PC-3 (cell line): ENCODE data around the gene NPHP1. TPM values are rescaled to one million over a fixed set of nuclear protein-coding genes. Genes with fewer than 3 reads are reported as not detected.

Experiments used
- ATAC-seq: fragments of 200-7000 bp; cut with Tn5 transposase; 2 replicates; pipeline ENCODE4 v1.9.1; 2020; ENCODE audit warnings: mild to moderate bottlenecking, moderate library complexity
- BruUV-seq: library from RNA; stranded (reverse); fragments of 400-500 nt; replicated peaks from 2 replicates; lab custom pipeline; 2021; lab: Mats Ljungman, UMichigan
- CTCF ChIA-PET: fragments of 300-600 bp; sonication (Branson Sonifier 250); formaldehyde crosslinking; loops from one replicate; lab custom pipeline; 2022; ENCODE audit warnings: antibody characterized with exemption; lab: Charles Lee
- POLR2A ChIA-PET: fragments of 300-600 bp; sonication (Branson Sonifier 250); formaldehyde crosslinking; loops from one replicate; lab custom pipeline; 2022; ENCODE audit warnings: antibody characterized with exemption; ENCODE audit not compliant: unreplicated experiment; lab: Charles Lee
- DNase-seq: peaks from one replicate; pipeline ENCODE4 v3.0.0-alpha.2; 2015
- H2AFZ ChIP-seq: fragments of 300-600 bp; sonication (generic); 2 replicates; pipeline ENCODE4 v1.6.0; 2016; ENCODE audit warnings: antibody characterized with exemption, low read length
- H3F3A ChIP-seq: fragments of 300-600 bp; sonication (generic); one replicate; pipeline ENCODE4 v1.6.0; 2017; ENCODE audit warnings: antibody characterized with exemption, low read length, control low read depth, mild to moderate bottlenecking; ENCODE audit not compliant: unreplicated experiment
- H3K27ac ChIP-seq: fragments of 300-600 bp; sonication (generic); 2 replicates; pipeline ENCODE4 v1.5.1; 2016; ENCODE audit warnings: mild to moderate bottlenecking, low read length
- H3K27me3 ChIP-seq: fragments of 300-600 bp; sonication (generic); 2 replicates; pipeline ENCODE4 v1.6.1; 2016; ENCODE audit warnings: low read length, mixed read lengths
- H3K36me3 ChIP-seq: fragments of 300-600 bp; sonication (generic); 2 replicates; pipeline ENCODE4 v1.6.1; 2016; ENCODE audit warnings: low read depth, mixed run types, low read length, mixed read lengths
- H3K4me1 ChIP-seq: fragments of 300-600 bp; sonication (generic); 2 replicates; pipeline ENCODE4 v1.5.1; 2016; ENCODE audit warnings: low read length; ENCODE audit not compliant: insufficient read depth
- H3K4me2 ChIP-seq: fragments of 300-600 bp; sonication (generic); 2 replicates; pipeline ENCODE4 v1.6.0; 2016; ENCODE audit warnings: low read length
- H3K4me3 ChIP-seq: fragments of 300-600 bp; sonication (generic); 2 replicates; pipeline ENCODE4 v1.5.1; 2016; ENCODE audit warnings: mild to moderate bottlenecking, low read length, mixed read lengths
- H3K79me2 ChIP-seq: fragments of 300-600 bp; sonication (generic); 2 replicates; pipeline ENCODE4 v1.6.1; 2017; ENCODE audit warnings: low read length, mixed read lengths
- H3K9ac ChIP-seq: fragments of 300-600 bp; sonication (generic); 2 replicates; pipeline ENCODE4 v1.6.0; 2016; ENCODE audit warnings: mild to moderate bottlenecking, low read length
- H3K9me2 ChIP-seq: fragments of 300-600 bp; sonication (generic); replicated peaks from 2 replicates; pipeline ENCODE4 v1.6.1; 2016; ENCODE audit warnings: mixed run types, low read length, mixed read lengths
- H3K9me3 ChIP-seq: fragments of 300-600 bp; sonication (generic); 2 replicates; pipeline ENCODE4 v1.6.1; 2016; ENCODE audit warnings: low read length, mixed read lengths
- H4K20me1 ChIP-seq: fragments of 300-600 bp; sonication (generic); 2 replicates; pipeline ENCODE4 v1.6.1; 2016; ENCODE audit warnings: low read length, mixed read lengths
- EZH2 ChIP-seq: fragments of 300-600 bp; sonication (generic); IDR thresholded peaks from one replicate; pipeline ENCODE4 v1.6.1; 2017; ENCODE audit warnings: antibody characterized with exemption, mild to moderate bottlenecking, low read length; ENCODE audit not compliant: unreplicated experiment
- EZH2phosphoT487 ChIP-seq: fragments of 300-600 bp; sonication (generic); IDR thresholded peaks from 2 replicates; pipeline ENCODE4 v1.6.1; 2018; ENCODE audit warnings: mild to moderate bottlenecking, antibody characterized with exemption, low read length, borderline replicate concordance
- intact Hi-C: fragments of 100-400 bp; cut with micrococcal nuclease; formaldehyde crosslinking; loops from 2 replicates; pipeline ENCODE4 v1.9.0; 2023
- total RNA-seq: library from RNA; depleted of rRNA; stranded (reverse); fragments of >200 nt; gene quantifications from 2 replicates; pipeline ENCODE4 v1.2.3, GENCODE V29; 2014
- TF ChIP-seq, protein P1 (sequence below): fragments of 300-600 bp; sonication (generic); conservative IDR thresholded peaks from 2 replicates; pipeline ENCODE4 v1.5.1; 2017; ENCODE audit warnings: antibody characterized with exemption, low read depth, mild to moderate bottlenecking, low read length

Gene NPHP1
- total RNA-seq, 1 experiment from 2014 or later: 4.2 TPM

DNA sequence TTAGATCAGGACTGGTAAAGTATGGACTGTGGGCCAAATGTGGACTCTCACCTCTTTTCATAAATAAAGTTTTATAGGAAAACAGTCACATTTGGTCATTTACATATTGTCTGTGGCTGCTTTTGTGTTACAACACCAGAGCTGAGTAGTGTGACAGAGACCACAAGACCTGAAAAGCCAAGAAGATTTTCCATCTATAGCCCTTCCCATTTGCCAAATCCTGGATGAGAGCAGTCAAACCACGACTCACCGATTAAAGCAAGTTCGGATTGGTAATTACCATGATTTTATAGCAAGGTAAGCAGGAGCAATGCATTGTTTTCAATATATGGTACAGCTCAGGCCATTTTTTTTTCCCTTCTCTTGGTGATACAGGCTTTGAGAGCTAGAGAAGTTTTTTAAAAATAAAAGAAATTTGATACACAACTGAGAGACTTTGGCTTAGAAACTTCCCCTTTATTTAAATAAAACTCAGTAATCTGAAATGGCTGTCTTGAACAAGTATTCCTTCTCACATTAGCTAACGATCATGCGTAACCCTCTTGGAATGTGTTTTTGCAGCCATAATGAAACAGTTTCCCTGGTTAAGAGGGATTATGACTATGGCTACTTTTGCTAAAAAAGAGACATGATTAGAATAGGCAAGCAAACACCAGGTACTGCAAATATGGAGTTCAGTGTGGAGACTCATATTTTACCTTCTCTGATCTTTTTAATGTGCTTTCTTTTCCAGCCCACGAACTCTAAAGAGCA lies 79.7 kb downstream of the NPHP1 start:
- Histone ChIP-seq H3K36me3 (no peaks in the 10 kb centered on the region), H3K4me1 (no peaks in the 10 kb centered on the region; the same call in 1 of the 2 replicates), H3K27me3 (no peaks in the 10 kb centered on the region), H2AFZ (no peak overlapping the region), H3K79me2 (no peaks in the 10 kb centered on the region), H3K4me3 (no peak overlapping the region), H3K9me2 (no peaks in the 10 kb centered on the region), H3K27ac (no peak overlapping the region), H3F3A (no peaks in the 10 kb centered on the region), H3K9me3 (no peaks in the 10 kb centered on the region), H4K20me1 (no peaks in the 10 kb centered on the region), H3K9ac (no peak overlapping the region), H3K4me2 (no peak overlapping the region)
- TF ChIP-seq EZH2phosphoT487: no peak
- TF ChIP-seq, protein P1, sequence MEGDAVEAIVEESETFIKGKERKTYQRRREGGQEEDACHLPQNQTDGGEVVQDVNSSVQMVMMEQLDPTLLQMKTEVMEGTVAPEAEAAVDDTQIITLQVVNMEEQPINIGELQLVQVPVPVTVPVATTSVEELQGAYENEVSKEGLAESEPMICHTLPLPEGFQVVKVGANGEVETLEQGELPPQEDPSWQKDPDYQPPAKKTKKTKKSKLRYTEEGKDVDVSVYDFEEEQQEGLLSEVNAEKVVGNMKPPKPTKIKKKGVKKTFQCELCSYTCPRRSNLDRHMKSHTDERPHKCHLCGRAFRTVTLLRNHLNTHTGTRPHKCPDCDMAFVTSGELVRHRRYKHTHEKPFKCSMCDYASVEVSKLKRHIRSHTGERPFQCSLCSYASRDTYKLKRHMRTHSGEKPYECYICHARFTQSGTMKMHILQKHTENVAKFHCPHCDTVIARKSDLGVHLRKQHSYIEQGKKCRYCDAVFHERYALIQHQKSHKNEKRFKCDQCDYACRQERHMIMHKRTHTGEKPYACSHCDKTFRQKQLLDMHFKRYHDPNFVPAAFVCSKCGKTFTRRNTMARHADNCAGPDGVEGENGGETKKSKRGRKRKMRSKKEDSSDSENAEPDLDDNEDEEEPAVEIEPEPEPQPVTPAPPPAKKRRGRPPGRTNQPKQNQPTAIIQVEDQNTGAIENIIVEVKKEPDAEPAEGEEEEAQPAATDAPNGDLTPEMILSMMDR: no peak
- TF ChIP-seq EZH2: no peak
- ChIA-PET POLR2A (no interaction called here), CTCF (interaction anchor here (1.1 kb wide), 1 partner anchor 9 kb away, joined by 3 read pairs; no protein-coding TSS in a partner anchor)
- intact Hi-C loops: no loop called here
- no peak for ATAC-seq
- no peak for DNase-seq
- BruUV-seq: no TSS peak

DNA sequence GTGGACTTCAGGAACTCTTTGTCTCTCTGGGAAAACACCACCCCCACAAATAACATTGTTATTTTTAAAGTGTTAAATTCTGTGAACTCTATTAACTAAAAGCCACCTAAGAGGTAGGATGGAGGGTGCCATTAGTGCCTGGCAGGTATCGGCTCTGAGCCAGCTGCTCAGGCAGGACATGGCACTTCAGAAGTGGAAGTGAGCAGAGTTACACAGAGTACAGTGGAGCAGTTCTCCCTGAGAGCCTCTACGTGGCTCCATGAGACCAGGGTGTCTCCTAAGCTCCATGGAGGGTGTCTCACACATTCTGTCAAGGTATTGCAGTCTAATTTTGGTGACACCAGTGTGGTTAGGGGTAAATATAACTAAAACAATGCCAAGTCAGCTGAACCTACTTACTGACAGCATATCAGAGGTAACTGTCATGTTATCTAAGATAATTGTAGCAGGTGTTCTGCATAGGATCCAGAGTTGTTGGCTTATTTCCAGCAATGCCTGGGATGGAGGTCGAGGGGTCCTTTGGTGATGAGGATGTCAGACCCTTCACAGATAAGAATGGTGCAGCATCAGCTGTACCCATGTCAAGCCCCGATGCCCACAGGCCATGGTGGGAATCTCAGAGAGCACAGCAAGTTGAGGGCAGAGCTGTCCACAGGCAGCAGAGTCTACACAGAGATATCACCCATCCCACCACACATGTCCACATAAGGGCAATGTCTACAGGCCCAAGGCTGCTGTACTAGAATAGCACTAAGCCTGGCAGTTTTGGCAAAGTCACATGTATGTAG lies 80.6 kb downstream of the NPHP1 start:
- intact Hi-C loops: no loop called here
- H3K4me2 ChIP-seq: no peak overlapping the region
- H3K9me3 ChIP-seq: no peaks in the 10 kb centered on the region
- no peaks in the 10 kb centered on the region for H3K36me3 ChIP-seq
- H2AFZ ChIP-seq: no peak overlapping the region
- no peaks in the 10 kb centered on the region; the same call in 1 of the 2 replicates for H3K4me1 ChIP-seq
- H3K9ac ChIP-seq: no peak overlapping the region
- no peak for TF ChIP-seq EZH2
- no peak for TF ChIP-seq EZH2phosphoT487
- TF ChIP-seq, protein P1: no peak
- CTCF ChIA-PET: interaction anchor here (1.1 kb wide), 1 partner anchor 8 kb away, joined by 3 read pairs; no protein-coding TSS in a partner anchor
- no peaks in the 10 kb centered on the region for H3K27me3 ChIP-seq
- no peaks in the 10 kb centered on the region for H3K79me2 ChIP-seq
- POLR2A ChIA-PET: no interaction called here
- H3F3A ChIP-seq: no peaks in the 10 kb centered on the region
- BruUV-seq: no TSS peak
- ATAC-seq (no peak), DNase-seq (no peak)
- H3K27ac ChIP-seq: no peak overlapping the region
- H3K9me2 ChIP-seq: no peaks in the 10 kb centered on the region
- H3K4me3 ChIP-seq: no peak overlapping the region
- H4K20me1 ChIP-seq: no peaks in the 10 kb centered on the region
